HK-2 (cell line): ENCODE data around the gene UBQLN1.

ENCODE experiments used
- DNase-seq: peaks from one replicate; pipeline ENCODE4 v3.0.0-alpha.2; 2018; ENCODE audit not compliant: unreplicated experiment

UBQLN1 gene

GRCh38 chr9:83691492-83691891 is 16.3 kb downstream of the UBQLN1 start:
- no peak for DNase-seq

GRCh38 chr9:83688921-83689320 is 18.8 kb downstream of the UBQLN1 start:
- DNase-seq = no peak

- no peak for DNase-seq
These were observed 26.3 kb downstream of the UBQLN1 start for GRCh38 chr9:83681490-83681889.

- no peak for DNase-seq
These were observed 27.5 kb downstream of the UBQLN1 start for GRCh38 chr9:83680233-83680632.

GRCh38 chr9:83677596-83677995 is 30.2 kb downstream of the UBQLN1 start:
- DNase-seq = no peak

GRCh38 chr9:83675466-83675865 is 32.3 kb downstream of the UBQLN1 start:
- no peak for DNase-seq

GRCh38 chr9:83671451-83671850 is 36.3 kb downstream of the UBQLN1 start:
- DNase-seq = no peak

GRCh38 chr9:83670381-83670780 is 37.4 kb downstream of the UBQLN1 start:
- DNase-seq = no peak

GRCh38 chr9:83669067-83669466 is 38.7 kb downstream of the UBQLN1 start:
- no peak for DNase-seq

GRCh38 chr9:83665580-83666200 is 42.1 kb downstream of the UBQLN1 start:
- no peak for DNase-seq

- DNase-seq = no peak
These were observed 44.8 kb downstream of the UBQLN1 start for GRCh38 chr9:83662933-83663332.

GRCh38 chr9:83656952-83657351 is 50.8 kb downstream of the UBQLN1 start:
- DNase-seq = no peak

GRCh38 chr9:83656032-83656680 is 51.6 kb downstream of the UBQLN1 start:
- DNase-seq = no peak

GRCh38 chr9:83655433-83655832 is 52.3 kb downstream of the UBQLN1 start:
- no peak for DNase-seq

- no peak for DNase-seq
These were observed 55.3 kb downstream of the UBQLN1 start for GRCh38 chr9:83652433-83652832.

- DNase-seq = no peak
These were observed 56.2 kb downstream of the UBQLN1 start for GRCh38 chr9:83651558-83651957.

- DNase-seq = no peak
These were observed 58.2 kb downstream of the UBQLN1 start for GRCh38 chr9:83649515-83649914.

- peak; percentile 69 for DNase-seq
These were observed 58.7 kb downstream of the UBQLN1 start for GRCh38 chr9:83649080-83649479.

- no peak for DNase-seq
These were observed 61.1 kb downstream of the UBQLN1 start for GRCh38 chr9:83646500-83647239.

- no peak for DNase-seq
These were observed 65.0 kb downstream of the UBQLN1 start for GRCh38 chr9:83642793-83643192.

- DNase-seq = no peak
These were observed 68.5 kb downstream of the UBQLN1 start for GRCh38 chr9:83639266-83639665.

GRCh38 chr9:83637389-83637788 is 70.4 kb downstream of the UBQLN1 start:
- DNase-seq = no peak

GRCh38 chr9:83636813-83637212 is 70.9 kb downstream of the UBQLN1 start:
- no peak for DNase-seq
